GM18517 (cell line): ENCODE measurements around the gene LY6G6C.

Experiments used
- ATAC-seq: cut with Tn5 transposase; IDR thresholded peaks from one replicate; pipeline ENCODE4 v1.9.1; 2021; ENCODE audit warnings: mild to moderate bottlenecking, moderate library complexity; ENCODE audit not compliant: unreplicated experiment

LY6G6C gene

DNA sequence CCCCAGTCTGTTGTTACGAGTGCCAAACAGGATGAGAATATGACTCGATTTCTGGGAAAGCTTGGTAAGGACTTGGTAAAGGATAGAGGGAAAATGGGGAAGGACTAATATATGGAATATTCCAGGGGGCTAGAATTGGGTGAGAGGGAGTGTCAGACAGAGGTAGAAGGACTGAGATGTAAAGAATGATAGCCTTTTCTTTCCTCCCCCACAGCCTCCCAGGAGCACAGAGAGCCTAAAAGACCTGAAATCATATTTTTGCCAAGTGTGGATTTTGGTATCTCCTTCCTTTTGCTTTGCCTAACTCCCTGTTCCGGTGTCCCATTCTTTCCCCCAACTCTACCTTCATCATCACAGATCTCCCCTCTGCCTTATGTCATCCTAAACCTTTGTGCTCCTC, 21.3 kb upstream of the LY6G6C start:
- no peak for ATAC-seq

- ATAC-seq, result no peak
Measured at GRCh38 chr6:31741815-31742214, 20.3 kb upstream of the LY6G6C start.

GRCh38 chr6:31740397-31741223, 19.1 kb upstream of the LY6G6C start:
- ATAC-seq, result no peak

GRCh38 chr6:31739639-31740396, 18.3 kb upstream of the LY6G6C start, which contains the start of gene MSH5:
Gene MSH5 (plus strand): TSS chr6:31740005. CDS start chr6:31740467, 462 bp downstream.
- ATAC-seq, result peak; percentile 71

- no peak for ATAC-seq
Measured at GRCh38 chr6:31737991-31738979, 16.7 kb upstream of the LY6G6C start.

DNA sequence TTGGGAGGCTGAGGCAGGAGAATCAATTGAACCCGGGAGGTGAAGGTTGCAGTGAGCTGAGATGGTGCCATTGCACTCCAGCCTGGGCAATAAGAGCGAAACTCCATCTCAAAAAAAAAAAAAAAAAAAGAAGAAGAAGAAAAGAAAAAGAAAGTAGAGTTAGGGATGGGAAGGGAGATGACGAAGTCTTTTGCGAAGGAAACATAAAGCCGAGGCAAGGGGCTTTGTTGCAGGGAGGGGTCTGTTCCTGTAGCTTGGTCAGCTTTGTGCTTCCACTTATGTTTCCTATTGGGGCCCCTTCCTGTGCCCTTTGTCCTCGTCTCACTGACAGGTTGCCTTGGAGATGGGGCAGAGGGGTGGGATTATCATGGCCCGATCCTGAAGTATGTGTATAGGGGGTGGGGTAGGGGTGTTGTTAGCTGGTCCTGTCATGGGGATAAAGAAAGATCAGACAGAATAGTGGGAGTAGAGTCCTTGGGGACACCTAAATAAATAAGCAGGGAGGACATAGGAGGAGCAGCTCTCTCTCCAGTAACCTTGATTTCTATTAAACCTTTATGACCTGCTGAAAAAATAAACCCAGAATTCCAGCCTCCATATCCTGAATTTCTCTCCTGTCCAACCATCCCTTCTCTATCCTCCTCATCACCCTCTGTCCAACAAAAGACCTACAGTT, 15.9 kb upstream of the LY6G6C start:
- no peak for ATAC-seq

GRCh38 chr6:31736768-31737314, 15.3 kb upstream of the LY6G6C start:
- ATAC-seq, result no peak

- ATAC-seq, result no peak
Measured at GRCh38 chr6:31736021-31736767, 14.6 kb upstream of the LY6G6C start, which contains the start of gene CLIC1. Gene CLIC1 (minus strand): TSS chr6:31736530. CDS start chr6:31736300, 230 bp downstream.

- no peak for ATAC-seq
Measured at GRCh38 chr6:31734821-31735406, 13.4 kb upstream of the LY6G6C start.

- ATAC-seq, result no peak
Measured at GRCh38 chr6:31734247-31734820, 12.8 kb upstream of the LY6G6C start.

DNA sequence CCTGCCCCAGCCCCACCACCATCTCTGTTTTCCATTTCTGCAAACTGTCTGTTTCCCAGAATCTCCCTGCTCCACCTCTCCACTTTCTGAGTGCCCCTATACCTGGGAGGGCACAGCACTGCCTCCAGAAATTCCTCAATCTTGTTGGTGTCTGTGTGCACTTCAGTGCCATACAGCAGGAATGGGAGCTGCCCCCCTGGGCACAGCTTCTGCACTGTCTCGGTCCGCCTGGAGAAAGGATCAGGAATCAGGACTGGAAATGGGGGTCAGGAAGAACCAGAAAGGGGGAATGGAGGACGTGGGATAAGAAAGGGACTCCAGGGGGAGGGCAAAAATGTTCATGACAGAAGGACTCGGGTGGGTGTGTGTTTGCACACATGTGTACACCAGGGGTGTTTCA, 12.2 kb upstream of the LY6G6C start:
- ATAC-seq, result no peak

DNA sequence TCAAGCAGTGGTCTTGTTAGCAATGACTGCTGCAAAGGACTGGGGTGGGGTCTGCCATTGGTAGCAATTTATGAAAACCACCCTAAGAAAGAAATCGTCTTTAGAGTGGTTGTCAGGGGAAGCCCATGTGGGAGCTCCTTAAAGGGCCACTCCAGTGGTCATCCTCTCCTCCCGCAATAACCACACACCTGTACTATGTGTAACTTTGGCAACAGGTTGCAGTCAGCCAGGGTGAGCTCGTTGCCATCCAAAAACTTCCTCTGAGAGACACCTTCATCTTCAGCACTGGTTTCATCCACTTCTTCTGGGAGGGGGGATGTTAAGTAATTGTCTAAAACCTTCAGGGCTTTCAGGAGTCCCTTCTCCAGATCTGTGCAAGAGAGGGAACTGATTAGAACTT, 10.5 kb upstream of the LY6G6C start:
- ATAC-seq, result no peak

DNA sequence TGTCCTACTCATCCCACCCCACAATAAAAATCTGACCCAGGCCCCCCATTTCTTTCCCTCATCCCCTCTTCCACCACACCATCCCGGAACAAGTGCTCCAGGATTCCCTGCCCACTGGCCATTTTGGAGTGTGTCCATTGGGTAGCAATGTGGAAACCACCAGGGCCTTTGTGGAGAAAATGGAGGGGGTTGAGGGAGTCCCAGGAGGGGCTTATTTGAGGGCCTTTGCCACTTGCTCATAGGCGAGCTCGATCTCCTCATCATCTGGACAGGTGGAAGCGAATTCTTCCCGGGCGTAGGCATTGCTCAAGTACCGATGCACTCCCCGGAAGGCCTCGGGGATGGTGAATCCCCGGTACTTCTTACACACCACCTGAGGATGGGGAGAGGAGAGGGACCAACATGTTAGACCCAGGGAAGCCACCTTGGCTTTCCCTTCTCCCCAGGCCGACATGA, 9.1 kb upstream of the LY6G6C start:
- ATAC-seq, result no peak

GRCh38 chr6:31729979-31730630, 8.6 kb upstream of the LY6G6C start:
- no peak for ATAC-seq

DNA sequence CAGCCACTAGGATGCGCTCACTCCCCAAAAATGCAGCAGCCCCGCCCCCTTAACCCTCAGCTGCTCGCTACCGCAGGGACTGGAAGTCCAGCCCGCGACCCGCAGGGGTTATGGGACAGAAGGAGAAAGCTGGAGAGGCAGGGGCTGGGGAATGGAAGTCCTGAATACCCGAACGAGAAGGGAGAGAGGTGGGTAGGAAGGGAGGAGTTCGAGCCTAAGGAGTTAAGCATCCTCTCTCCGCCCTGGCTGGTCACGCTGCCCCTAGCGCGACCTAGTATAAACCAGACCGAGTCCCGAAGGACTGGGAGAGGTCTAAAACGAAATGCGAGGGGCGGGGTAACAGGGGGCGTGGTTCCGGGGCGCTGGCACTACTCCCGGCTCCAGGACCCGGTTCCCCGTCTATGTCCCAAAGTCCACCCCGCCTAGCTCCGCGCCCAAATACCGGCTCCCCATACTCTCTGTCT, 8.0 kb upstream of the LY6G6C start:
- ATAC-seq, result no peak

DNA sequence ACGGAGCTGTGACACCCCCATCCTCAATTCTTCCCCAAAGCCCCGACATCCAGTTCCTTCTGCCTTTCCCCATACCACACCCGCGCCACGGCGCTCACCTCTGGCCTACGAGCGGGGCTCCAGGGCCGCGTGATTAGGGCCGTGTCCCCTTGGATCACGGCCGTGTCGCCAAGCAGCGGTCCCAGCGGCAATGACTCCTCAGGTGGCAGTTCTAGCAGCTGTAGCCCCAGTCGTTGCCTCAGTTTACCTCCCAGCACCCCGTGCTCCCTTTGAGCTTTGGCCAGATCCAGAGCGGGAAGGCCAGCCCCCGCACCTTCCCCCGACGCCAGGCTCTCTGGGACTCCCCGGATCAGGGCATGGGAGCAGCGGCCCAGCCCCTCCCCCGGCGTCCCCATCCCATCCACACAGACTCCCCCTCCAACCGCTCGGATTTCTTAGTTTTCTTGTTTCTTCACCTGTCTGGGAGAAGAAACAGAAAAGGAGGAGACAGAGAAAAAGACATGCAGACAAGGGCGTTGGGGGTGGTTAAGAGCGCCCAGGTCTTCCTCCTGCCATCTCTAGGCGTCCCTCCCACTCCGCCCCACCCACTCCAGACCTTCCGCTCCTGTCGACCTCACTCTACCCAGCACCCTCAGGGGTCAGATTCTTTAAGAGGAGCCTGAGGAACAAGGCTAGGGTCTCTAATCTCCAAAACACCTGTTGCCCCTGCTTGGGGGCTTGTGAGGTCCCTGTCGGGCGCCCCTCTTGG, 7.4 kb upstream of the LY6G6C start, which contains the start of gene DDAH2:
Gene DDAH2, minus strand, starts transcription at position 533 of the 748 bp plus-strand sequence. Its CDS starts 138 bp downstream, at position 395.
- ATAC-seq, result no peak
